Measurements from ENCODE around the gene CCDC182.

DNA sequence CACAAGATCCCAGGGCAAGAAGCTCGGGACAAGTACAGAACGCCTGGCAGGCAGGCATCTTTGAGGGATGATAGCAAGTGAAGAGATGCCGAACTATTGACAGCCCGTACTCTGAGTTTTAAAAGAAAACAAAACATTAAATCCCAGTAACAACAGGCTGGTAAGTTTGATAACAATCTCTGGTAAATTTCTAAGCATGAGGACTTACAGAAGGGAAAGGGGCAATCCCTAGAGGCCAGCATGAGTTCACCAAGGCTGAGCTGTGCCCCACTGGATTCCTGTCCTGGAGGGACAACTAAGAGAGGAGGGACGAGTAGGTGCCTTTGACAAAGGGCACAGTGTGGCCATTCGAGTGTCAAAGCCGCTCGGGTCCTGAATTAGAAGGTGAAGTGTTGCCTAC, 26.2 kb downstream of the CCDC182 start:
- TF ChIP-seq, protein P1, sequence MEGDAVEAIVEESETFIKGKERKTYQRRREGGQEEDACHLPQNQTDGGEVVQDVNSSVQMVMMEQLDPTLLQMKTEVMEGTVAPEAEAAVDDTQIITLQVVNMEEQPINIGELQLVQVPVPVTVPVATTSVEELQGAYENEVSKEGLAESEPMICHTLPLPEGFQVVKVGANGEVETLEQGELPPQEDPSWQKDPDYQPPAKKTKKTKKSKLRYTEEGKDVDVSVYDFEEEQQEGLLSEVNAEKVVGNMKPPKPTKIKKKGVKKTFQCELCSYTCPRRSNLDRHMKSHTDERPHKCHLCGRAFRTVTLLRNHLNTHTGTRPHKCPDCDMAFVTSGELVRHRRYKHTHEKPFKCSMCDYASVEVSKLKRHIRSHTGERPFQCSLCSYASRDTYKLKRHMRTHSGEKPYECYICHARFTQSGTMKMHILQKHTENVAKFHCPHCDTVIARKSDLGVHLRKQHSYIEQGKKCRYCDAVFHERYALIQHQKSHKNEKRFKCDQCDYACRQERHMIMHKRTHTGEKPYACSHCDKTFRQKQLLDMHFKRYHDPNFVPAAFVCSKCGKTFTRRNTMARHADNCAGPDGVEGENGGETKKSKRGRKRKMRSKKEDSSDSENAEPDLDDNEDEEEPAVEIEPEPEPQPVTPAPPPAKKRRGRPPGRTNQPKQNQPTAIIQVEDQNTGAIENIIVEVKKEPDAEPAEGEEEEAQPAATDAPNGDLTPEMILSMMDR (IDR thresholded peaks at IDR 0.05; ENCODE audit: borderline replicate concordance, extremely low read depth, low read length, poor library complexity, severe bottlenecking): no peak
- no peak for TF ChIP-seq EZH2 (IDR thresholded peaks at IDR 0.05; ENCODE audit: borderline replicate concordance, low read depth, low read length, severe bottlenecking)

Data from DND-41 (cell line).